ENCODE data around the gene ITGA11.

DNA sequence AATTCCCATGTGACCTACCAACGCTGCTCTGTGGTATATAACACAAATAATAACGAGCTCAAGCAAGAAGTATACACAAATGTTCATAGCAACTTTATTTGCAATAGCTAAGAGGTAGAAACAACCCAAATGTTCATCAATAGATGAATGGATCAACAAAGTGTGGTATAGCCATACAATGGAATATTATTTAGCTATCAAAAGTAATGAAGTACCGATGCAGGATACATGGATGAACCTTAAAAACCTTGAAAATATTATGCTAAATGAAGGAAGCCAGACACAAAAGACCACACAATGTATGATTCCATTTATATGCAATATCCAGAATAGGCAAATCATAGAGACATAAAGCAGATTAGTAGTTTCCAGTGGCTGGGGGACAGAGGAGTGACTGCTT lies 170.0 kb downstream of the ITGA11 start:
- TF ChIP-seq POLR2A (IDR thresholded peaks at IDR 0.05) (no peak), CTCF (IDR thresholded peaks at IDR 0.05) (no peak)
